Muscle of leg (tissue), 11 donors: ENCODE data around the gene HES7. TPM values are rescaled to one million over a fixed set of nuclear protein-coding genes. Genes with fewer than 3 reads are reported as not detected.

Experiments
- DNase-seq: peaks from one replicate; pipeline ENCODE4 v3.0.0; 2013
- H3K27ac ChIP-seq: one replicate; pipeline ENCODE4 v1.5.1; 2013; ENCODE audit warnings: mild to moderate bottlenecking, low read length, control low read depth
- H3K27me3 ChIP-seq: one replicate; pipeline ENCODE4 v1.6.1; 2013; ENCODE audit warnings: low read length; ENCODE audit not compliant: control insufficient read depth, insufficient read depth
- H3K36me3 ChIP-seq: one replicate; pipeline ENCODE4 v1.6.1; 2013; ENCODE audit warnings: low read length; ENCODE audit not compliant: control insufficient read depth, insufficient read depth
- H3K4me1 ChIP-seq: one replicate; pipeline ENCODE4 v1.6.1; 2013; ENCODE audit warnings: low read length; ENCODE audit not compliant: control insufficient read depth, insufficient read depth
- H3K4me3 ChIP-seq: one replicate; pipeline ENCODE4 v1.5.1; 2013; ENCODE audit warnings: low read length, control low read depth
- H3K9me3 ChIP-seq: replicated peaks from 2 replicates; pipeline ENCODE4 v1.6.1; 2013; ENCODE audit warnings: low read depth, low read length; ENCODE audit not compliant: control insufficient read depth
- WGBS: methylation state at CpG from one replicate; pipeline ENCODE4 v1.1.5; 2013; ENCODE audit warnings: missing lambda C conversion rate; ENCODE audit not compliant: insufficient coverage; 5-methylcytosine and 5-hydroxymethylcytosine counted together
- polyA plus RNA-seq, 8 donors: library from polyadenylated mRNA; unstranded; fragments of 120-200 nt; gene quantifications; one replicate each; pipeline versions ENCODE4 v1.2.1 to v1.2.3, GENCODE V29; 2013; ENCODE audit warnings: inconsistent platforms in 1 of 8, low replicate concordance in 1 of 8; ENCODE audit not compliant: insufficient read length in 8 of 8, insufficient read depth in 1 of 8
- total RNA-seq: library from RNA; stranded (reverse); fragments of 120-200 nt; gene quantifications from one replicate; pipeline ENCODE4 v1.2.4, GENCODE V29; 2013

HES7 gene
- total and polyA plus RNA-seq, 9 donors, result 0.08 to 0.28 (median 0.15) TPM; not detected in 2

- no peaks in the 10 kb centered on the region for H3K36me3 ChIP-seq
- peaks cover 8% of the 10 kb centered on the region for H3K4me1 ChIP-seq
- no peak for DNase-seq
- no peak overlapping the region for H3K27ac ChIP-seq
- H3K27me3 ChIP-seq, result peaks cover 12% of the 10 kb centered on the region
- whole genome bisulfite sequencing, result 72% methylated on average over 3 of the region's 12 CpGs
- no peak overlapping the region for H3K4me3 ChIP-seq
- no peaks in the 10 kb centered on the region for H3K9me3 ChIP-seq
Measured at GRCh38 chr17:8133399-8133798, 9.5 kb upstream of the HES7 start.

GRCh38 chr17:8131844-8132441 lies 8.0 kb upstream of the HES7 start:
- Histone ChIP-seq H3K36me3 (no peaks in the 10 kb centered on the region), H3K4me3 (no peak overlapping the region), H3K4me1 (peaks cover 5% of the 10 kb centered on the region), H3K27ac (no peak overlapping the region), H3K9me3 (no peaks in the 10 kb centered on the region), H3K27me3 (peaks cover 15% of the 10 kb centered on the region)
- 71% methylated on average over 1 of the region's 3 CpGs for WGBS
- DNase-seq, result no peak

GRCh38 chr17:8128125-8128784 lies 4.3 kb upstream of the HES7 start:
- no peaks in the 10 kb centered on the region for H3K36me3 ChIP-seq
- no peak overlapping the region for H3K4me3 ChIP-seq
- peaks cover 35% of the 10 kb centered on the region for H3K4me1 ChIP-seq
- whole genome bisulfite sequencing, result 88% methylated on average over 7 of the region's 14 CpGs
- DNase-seq, result no peak
- H3K27me3 ChIP-seq, result peaks cover 37% of the 10 kb centered on the region
- H3K27ac ChIP-seq, result no peak overlapping the region
- no peaks in the 10 kb centered on the region for H3K9me3 ChIP-seq

- Histone ChIP-seq H3K9me3 (no peaks in the 10 kb centered on the region), H3K36me3 (no peaks in the 10 kb centered on the region), H3K4me1 (peaks cover 44% of the 10 kb centered on the region), H3K27me3 (peaks cover 48% of the 10 kb centered on the region), H3K4me3 (peak overlapping the region; percentile 77), H3K27ac (peak overlapping the region; percentile 90)
- DNase-seq, result peak; percentile 75
- under 1% methylated on average over 40 of the region's 45 CpGs for WGBS
Measured at GRCh38 chr17:8126491-8127066, 2.7 kb upstream of the HES7 start.

- peak; percentile 60 for DNase-seq
- 0% methylated on average over 31 of the region's 35 CpGs for WGBS
- peak overlapping the region; percentile 83 for H3K27ac ChIP-seq
- peaks cover 47% of the 10 kb centered on the region for H3K4me1 ChIP-seq
- peak overlapping the region; percentile 77 for H3K4me3 ChIP-seq
- no peaks in the 10 kb centered on the region for H3K9me3 ChIP-seq
- H3K27me3 ChIP-seq, result peaks cover 47% of the 10 kb centered on the region
- H3K36me3 ChIP-seq, result no peaks in the 10 kb centered on the region
Measured at GRCh38 chr17:8125947-8126490, 2.1 kb upstream of the HES7 start.

GRCh38 chr17:8125154-8125946 lies 1.4 kb upstream of the HES7 start:
- under 1% methylated on average over 30 of the region's 40 CpGs for WGBS
- H3K27me3 ChIP-seq, result peaks cover 50% of the 10 kb centered on the region
- H3K27ac ChIP-seq, result peak overlapping the region; percentile 83

GRCh38 chr17:8124350-8125153 lies 646 bp upstream of the HES7 start:
- Histone ChIP-seq H3K36me3 (no peaks in the 10 kb centered on the region), H3K4me3 (peak overlapping the region; percentile 54), H3K27ac (no peak overlapping the region), H3K4me1 (peaks cover 55% of the 10 kb centered on the region), H3K9me3 (no peaks in the 10 kb centered on the region), H3K27me3 (peaks cover 47% of the 10 kb centered on the region)
- WGBS, result 0% methylated on average over 20 of the region's 24 CpGs
- peak; percentile 36 for DNase-seq

More at GRCh38 chr17:8125154-8125946, 1.4 kb upstream of the HES7 start:
- peak overlapping the region; percentile 77 for H3K4me3 ChIP-seq
- H3K4me1 ChIP-seq, result peaks cover 54% of the 10 kb centered on the region
- no peaks in the 10 kb centered on the region for H3K9me3 ChIP-seq
- no peaks in the 10 kb centered on the region for H3K36me3 ChIP-seq
- peak; percentile 92 for DNase-seq

- DNase-seq, result peak; percentile 49
- peaks cover 49% of the 10 kb centered on the region for H3K27me3 ChIP-seq
Measured at GRCh38 chr17:8122924-8123694, 797 bp downstream of the HES7 start.

GRCh38 chr17:8122422-8122923 lies 1.4 kb downstream of the HES7 start:
- peak; percentile 51 for DNase-seq
- Histone ChIP-seq H3K27me3 (peaks cover 55% of the 10 kb centered on the region), H3K9me3 (no peaks in the 10 kb centered on the region), H3K36me3 (no peaks in the 10 kb centered on the region), H3K4me1 (peaks cover 65% of the 10 kb centered on the region), H3K27ac (no peak overlapping the region), H3K4me3 (peak overlapping the region; percentile 54)
- WGBS, result 0% methylated on average over 28 of the region's 29 CpGs

More at GRCh38 chr17:8122924-8123694, 797 bp downstream of the HES7 start:
- no peaks in the 10 kb centered on the region for H3K36me3 ChIP-seq
- peaks cover 59% of the 10 kb centered on the region for H3K4me1 ChIP-seq
- no peaks in the 10 kb centered on the region for H3K9me3 ChIP-seq
- WGBS, result under 1% methylated on average over 45 of the region's 55 CpGs
- peak overlapping the region; percentile 54 for H3K4me3 ChIP-seq
- no peak overlapping the region for H3K27ac ChIP-seq
